NOMO-1 treated with DMSO at 0.1 percent for 48 hours (cell line): ENCODE data around the gene SIK2.
A peak's percentile ranks its signal among the peaks of the same experiment; 100 is the strongest.
"Not testable (repeated sequence)": the region's sequence is repeated elsewhere in the genome, so short reads cannot be mapped to it uniquely, and the experiment has no call there.

Experiments used
- DNase-seq: peaks from one replicate; lab custom pipeline; 2025; ENCODE audit not compliant: unreplicated experiment; lab: John Stamatoyannopoulos, UW

The SIK2 gene

GRCh38 chr11:111694851-111695250 is 92.6 kb downstream of the SIK2 start:
- DNase-seq, result peak; percentile 67

DNA sequence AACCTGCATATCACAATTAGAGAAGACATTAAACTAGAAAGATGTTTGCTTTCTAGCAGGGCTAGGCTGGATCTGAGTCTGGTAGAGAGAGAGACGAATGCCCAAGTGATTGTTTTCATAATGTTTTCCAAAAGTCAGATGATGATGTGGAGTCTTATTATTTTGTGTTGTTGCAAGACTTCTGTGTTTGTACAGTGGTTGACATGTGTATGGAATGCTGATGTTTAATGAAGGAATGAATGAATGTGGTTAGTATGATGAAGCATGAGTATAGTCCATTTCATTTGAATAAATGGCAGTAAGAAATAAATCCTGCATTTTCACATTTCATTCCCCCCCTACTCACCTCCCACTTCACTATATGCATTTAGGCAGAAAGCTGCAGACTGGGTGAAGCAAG is 94.3 kb downstream of the SIK2 start:
- DNase-seq, result no peak

DNA sequence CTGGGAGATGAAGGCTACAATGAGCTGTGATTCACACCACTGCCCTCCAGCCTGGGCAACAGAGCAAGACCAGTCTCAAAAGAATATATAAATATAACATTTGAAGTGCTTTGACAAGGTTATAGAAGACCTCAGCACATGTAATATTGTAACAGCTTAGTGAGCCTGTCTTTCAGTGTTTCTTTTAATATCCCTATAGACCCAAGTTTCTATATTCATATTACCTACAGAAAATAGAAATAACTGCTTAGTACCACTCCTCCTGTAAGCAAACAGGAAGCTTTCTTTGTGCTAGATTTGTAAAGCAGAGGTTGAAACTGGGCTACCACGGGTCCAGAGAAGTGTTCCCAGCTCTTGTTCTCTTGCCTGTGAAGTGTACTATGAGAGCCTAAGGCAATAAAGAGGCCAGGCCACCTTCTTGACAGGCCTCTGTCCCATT is 95.7 kb downstream of the SIK2 start:
- DNase-seq, result no peak

- no peak for DNase-seq
Observed at GRCh38 chr11:111698852-111699559, 96.8 kb downstream of the SIK2 start.

GRCh38 chr11:111699579-111700156 is 97.4 kb downstream of the SIK2 start:
- no peak for DNase-seq

GRCh38 chr11:111700162-111700561 is 97.9 kb downstream of the SIK2 start:
- DNase-seq, result no peak

- no peak for DNase-seq
Observed at GRCh38 chr11:111702623-111703022, 100.4 kb downstream of the SIK2 start.

DNA sequence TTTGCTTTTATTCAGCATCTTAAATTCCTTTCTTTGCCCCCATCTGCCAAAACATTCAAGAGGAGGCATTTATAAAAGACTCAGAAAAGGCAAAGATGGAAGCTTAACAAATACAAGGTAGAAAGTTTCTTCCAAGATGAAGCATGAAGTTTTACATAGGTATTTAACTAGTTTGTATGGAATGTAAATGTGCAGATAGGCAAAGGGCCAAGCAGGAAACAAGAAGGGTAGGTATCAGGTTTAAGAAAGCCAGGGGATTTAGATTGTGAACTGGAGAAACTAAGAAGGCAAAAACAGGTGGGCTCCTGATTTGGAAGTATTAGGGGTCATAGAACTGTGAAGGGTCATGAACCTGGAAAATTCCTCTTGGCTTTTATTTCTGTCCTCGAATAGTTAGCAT is 101.3 kb downstream of the SIK2 start:
- DNase-seq, result no peak

DNA sequence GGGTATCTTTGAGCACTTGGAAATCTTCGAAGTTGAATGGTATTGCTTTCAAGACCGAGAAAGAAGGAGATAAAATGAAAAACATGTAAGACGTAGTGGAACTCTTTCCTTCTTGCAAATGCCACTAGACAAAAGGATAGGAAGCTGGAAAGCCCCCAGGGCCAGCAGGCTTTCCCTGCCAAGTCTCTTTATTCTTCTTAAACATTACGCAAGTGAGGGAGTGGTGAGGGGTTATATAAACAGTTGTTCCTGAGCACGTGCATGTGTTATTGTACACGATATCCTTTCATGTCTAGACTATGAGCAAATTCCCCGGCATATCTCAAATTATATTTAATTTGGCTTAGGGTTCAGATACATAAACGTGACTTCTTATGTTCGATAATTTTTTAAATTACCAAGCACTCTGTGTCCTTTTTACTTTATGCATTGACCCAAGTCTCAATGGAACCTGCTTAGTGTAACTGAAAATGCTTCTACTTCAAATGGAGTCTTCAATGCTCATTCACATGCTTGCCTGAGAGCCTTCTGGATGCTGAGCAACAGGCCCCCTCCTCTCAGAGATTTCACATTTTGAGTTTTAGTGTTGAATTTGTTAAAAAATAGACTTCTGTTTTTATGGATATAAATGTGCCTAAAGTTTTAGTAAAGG is 104.9 kb downstream of the SIK2 start:
- DNase-seq, result no peak

DNA sequence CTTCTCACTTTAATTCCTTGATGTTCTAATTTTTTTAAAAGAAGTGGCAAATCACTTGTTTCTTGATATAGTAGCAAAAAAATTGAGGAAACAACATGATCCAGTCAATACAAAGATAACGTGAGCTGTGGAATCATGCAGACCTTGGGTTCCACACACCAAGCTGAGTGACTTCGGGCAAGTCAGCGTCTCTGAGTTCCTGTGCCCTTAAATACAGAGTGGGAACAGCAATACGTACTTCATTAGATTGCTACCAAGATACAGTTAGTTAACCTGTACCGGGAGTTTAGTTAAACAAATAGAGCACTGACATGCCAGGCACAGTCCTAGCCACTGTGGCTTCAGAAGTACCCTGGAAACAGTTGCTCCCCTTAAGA is 105.4 kb downstream of the SIK2 start:
- DNase-seq, result no peak

DNA sequence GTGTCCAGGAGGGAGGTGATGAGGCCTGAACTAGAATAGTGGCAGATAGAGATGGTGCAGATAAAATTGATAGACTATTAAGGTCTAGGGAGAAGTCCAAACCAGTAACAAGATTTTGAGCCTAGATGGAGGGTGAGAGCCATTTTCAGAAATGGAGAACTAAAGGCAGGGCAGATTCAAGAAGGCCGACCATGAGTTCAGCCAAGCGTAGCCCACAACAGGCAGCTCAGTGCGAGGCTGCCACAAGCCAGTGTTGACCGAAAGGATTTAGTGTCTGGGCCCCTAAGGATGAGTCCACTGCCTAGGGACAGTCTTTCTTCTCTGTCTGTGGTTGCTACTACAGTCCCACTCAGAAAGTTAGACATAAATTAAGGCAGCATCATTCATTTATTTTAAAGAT is 112.3 kb downstream of the SIK2 start:
- DNase-seq, result no peak

- no peak for DNase-seq
Observed at GRCh38 chr11:111715142-111715816, 113.0 kb downstream of the SIK2 start.

DNA sequence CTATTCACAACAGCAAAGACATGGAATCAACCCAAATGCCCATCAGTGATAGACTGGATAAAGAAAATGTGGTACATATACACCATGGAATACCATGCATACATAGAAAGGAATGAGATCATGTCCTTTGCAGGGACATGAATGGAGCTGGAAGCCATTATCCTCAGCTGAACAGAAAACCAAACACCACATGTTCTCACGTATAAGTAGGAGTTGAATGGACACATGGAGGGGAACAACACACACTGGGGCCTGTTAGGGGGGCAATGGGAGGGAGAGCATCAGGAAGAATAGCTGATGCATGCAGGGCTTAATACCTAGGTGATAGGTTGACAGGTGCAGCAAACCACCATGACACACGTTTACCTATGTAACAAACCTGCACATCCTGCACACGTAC is 115.4 kb downstream of the SIK2 start:
- DNase-seq, result not testable (repeated sequence)

GRCh38 chr11:111718436-111718835 is 116.2 kb downstream of the SIK2 start:
- no peak for DNase-seq

GRCh38 chr11:111718859-111719258 is 116.6 kb downstream of the SIK2 start:
- DNase-seq, result no peak

DNA sequence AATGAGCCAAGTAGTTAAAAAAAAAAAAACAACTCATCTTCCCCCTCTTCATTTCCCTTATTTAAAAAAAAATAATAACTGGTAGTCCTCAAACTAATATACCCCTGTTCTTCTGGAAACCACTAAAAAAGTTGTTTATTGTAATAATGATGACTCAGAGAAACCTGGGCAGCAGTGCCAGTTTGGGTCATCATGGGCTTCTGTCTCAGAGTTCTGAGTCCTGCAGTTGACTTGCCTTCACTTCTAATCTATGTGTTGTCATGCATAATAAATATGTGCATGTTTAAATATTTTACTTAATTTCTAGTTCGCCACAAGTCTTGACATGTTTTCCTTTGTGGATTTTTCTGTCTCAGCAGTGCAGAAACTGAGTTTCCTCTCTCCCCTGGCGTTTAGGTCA is 117.1 kb downstream of the SIK2 start:
- no peak for DNase-seq

DNA sequence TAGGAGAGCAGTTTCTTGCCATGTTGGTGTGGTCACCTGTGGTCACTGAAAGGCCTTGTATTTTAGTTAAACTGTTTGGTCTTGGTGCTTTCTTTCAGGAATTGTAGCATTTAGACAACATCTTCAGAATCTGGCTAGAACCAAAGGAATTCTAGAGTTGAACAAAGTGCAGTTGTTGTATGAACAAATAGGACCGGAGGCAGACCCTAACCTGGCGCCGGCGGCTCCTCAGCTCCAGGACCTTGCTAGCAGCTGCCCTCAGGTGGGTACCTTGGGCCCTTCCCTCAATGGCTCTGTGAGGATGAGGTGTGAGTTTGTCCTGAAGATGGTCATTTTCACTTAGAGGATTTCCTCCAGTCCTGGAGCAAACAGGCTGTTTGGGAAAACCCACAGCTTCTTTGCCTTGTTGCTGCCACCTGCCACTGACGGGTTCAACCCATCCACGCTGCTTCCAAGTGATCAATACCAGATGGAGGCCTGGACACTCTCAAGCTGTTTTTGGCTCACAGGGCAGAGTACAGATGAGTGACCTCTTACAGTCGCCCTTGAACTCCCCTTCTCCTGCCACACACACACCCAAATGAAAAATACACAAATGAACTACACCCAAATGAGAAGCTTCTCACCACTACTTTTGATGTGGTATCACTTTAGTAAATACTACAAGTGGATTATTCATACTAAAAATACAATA is 118.7 kb downstream of the SIK2 start:
- DNase-seq, result no peak

DNA sequence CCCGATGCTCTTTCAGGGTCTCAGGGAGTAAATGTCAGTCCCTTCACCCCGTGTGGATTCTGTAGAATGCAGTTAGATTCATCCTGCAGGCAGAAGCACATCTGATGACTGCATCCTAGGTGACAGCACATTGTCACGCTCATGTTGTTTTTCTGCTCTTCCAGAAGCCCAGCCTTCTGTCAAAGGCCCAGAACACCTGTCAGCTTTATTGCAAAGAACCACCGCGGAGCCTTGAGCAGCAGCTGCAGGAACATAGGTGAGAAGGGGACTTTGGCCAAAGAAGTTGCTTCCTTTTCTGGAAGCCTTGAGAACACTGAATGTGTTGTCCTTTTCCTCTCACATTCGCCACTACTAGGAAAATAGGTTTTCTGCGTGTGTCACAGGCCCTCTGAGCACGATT is 120.3 kb downstream of the SIK2 start:
- DNase-seq, result no peak

GRCh38 chr11:111723595-111723994 is 121.3 kb downstream of the SIK2 start:
- DNase-seq, result no peak

- DNase-seq, result no peak
Observed at GRCh38 chr11:111724615-111725129, 122.4 kb downstream of the SIK2 start.

GRCh38 chr11:111725621-111726020 is 123.4 kb downstream of the SIK2 start:
- no peak for DNase-seq
